Naive thymus-derived CD4-positive, alpha-beta T cell (primary cell): ENCODE data around the gene DNER. TPM values are rescaled to one million over a fixed set of nuclear protein-coding genes. Genes with fewer than 3 reads are reported as not detected.

ENCODE experiments used
- ATAC-seq: fragments of 150-1000 bp; cut with Tn5 transposase; 2 replicates; pipeline ENCODE4 v1.10.0; 2021; ENCODE audit warnings: mild to moderate bottlenecking, moderate library complexity
- CTCF ChIA-PET: fragments of 350-600 bp; sonication (Branson Sonifier 250); formaldehyde crosslinking; loops from one replicate; lab custom pipeline; 2021; ENCODE audit warnings: antibody characterized with exemption; lab: Charles Lee
- POLR2A ChIA-PET: fragments of 350-600 bp; sonication (Branson Sonifier 250); formaldehyde crosslinking; loops from one replicate; lab custom pipeline; 2021; ENCODE audit warnings: antibody characterized with exemption, inconsistent platforms; lab: Charles Lee
- DNase-seq, 9 donors: peaks; one replicate each; pipeline versions ENCODE4 v3.0.0 to v3.0.0-alpha.2; 2020 to 2022; ENCODE audit warnings: mixed read lengths in 1 of 9
- H3K27ac ChIP-seq: one replicate; pipeline ENCODE4 v1.7.0; 2013; ENCODE audit warnings: mild to moderate bottlenecking, low read depth, low read length, moderate library complexity
- H3K27me3 ChIP-seq, 2 donors: one replicate each; pipeline ENCODE4 v1.7.0; 2013; ENCODE audit warnings: low read length in 2 of 2, mild to moderate bottlenecking in 2 of 2, moderate library complexity in 2 of 2; ENCODE audit not compliant: control insufficient read depth in 2 of 2, insufficient read depth in 2 of 2
- H3K36me3 ChIP-seq, 3 experiments: 1 replicate in 2 of 3; 2 replicates in 1 of 3; pipeline ENCODE4 v1.7.0; 2013; ENCODE audit warnings: low read length in 3 of 3, mild to moderate bottlenecking in 3 of 3, moderate library complexity in 1 of 3; ENCODE audit not compliant: insufficient read depth in 3 of 3, control insufficient read depth in 2 of 3
- H3K4me1 ChIP-seq, 2 donors: one replicate each; pipeline ENCODE4 v1.7.0; 2013; ENCODE audit warnings: low read length in 2 of 2, mild to moderate bottlenecking in 2 of 2, moderate library complexity in 1 of 2; ENCODE audit not compliant: control insufficient read depth in 2 of 2, insufficient read depth in 2 of 2
- H3K4me3 ChIP-seq: 2 replicates; pipeline ENCODE4 v1.7.0; 2013; ENCODE audit warnings: mild to moderate bottlenecking, low read length
- H3K9me3 ChIP-seq, 3 experiments: 1 replicate in 2 of 3; 2 replicates in 1 of 3; pipeline ENCODE4 v1.7.0; 2013; ENCODE audit warnings: low read length in 3 of 3; ENCODE audit not compliant: control insufficient read depth in 2 of 3
- H3K27ac Mint-ChIP-seq, 9 donors: one replicate each; pipeline ENCODE4 v1.8.0; 2020 to 2022; ENCODE audit warnings: mixed read lengths in 9 of 9, mild to moderate bottlenecking in 8 of 9, moderate library complexity in 5 of 9, inconsistent platforms in 2 of 9
- H3K27me3 Mint-ChIP-seq, 5 donors: one replicate each; pipeline ENCODE4 v1.8.0; 2021 to 2022; ENCODE audit warnings: mixed read lengths in 5 of 5, mild to moderate bottlenecking in 1 of 5
- H3K36me3 Mint-ChIP-seq, 5 donors: one replicate each; pipeline ENCODE4 v1.8.0; 2020 to 2022; ENCODE audit warnings: mixed read lengths in 5 of 5, mild to moderate bottlenecking in 3 of 5, inconsistent platforms in 1 of 5
- H3K4me1 Mint-ChIP-seq, 7 donors: one replicate each; pipeline ENCODE4 v1.8.0; 2020 to 2022; ENCODE audit warnings: mixed read lengths in 7 of 7, mild to moderate bottlenecking in 3 of 7, inconsistent platforms in 1 of 7
- H3K4me3 Mint-ChIP-seq, 10 donors: one replicate each; pipeline ENCODE4 v1.8.0; 2020 to 2022; ENCODE audit warnings: mild to moderate bottlenecking in 10 of 10, mixed read lengths in 10 of 10, moderate library complexity in 6 of 10, inconsistent platforms in 2 of 10
- H3K9me3 Mint-ChIP-seq, 11 donors: one replicate each; pipeline ENCODE4 v1.8.0; 2020 to 2022; ENCODE audit warnings: mixed read lengths in 11 of 11, mild to moderate bottlenecking in 4 of 11, inconsistent platforms in 1 of 11, moderate library complexity in 1 of 11
- intact Hi-C, 2 donors: fragments of 100-400 bp; cut with micrococcal nuclease; formaldehyde crosslinking; loops; one replicate each; pipeline ENCODE4 v1.15.1; 2023
- polyA plus RNA-seq, 2 donors: library from polyadenylated mRNA; unstranded; fragments of 300-500 nt; fragmentation: Illumina TruSeq; gene quantifications; one replicate each; pipeline ENCODE4 v1.2.3, GENCODE V29; 2021
- total RNA-seq, 6 experiments: library from RNA in 5 of 6; stranded (reverse) in 5 of 6; gene quantifications; 1 replicate in 5 of 6; 2 replicates in 1 of 6; pipeline ENCODE4 v1.2.3 and lab custom pipeline; 2021 to 2026

The DNER gene
- total and polyA plus RNA-seq, 7 experiments from 2014 or later: not detected

DNA sequence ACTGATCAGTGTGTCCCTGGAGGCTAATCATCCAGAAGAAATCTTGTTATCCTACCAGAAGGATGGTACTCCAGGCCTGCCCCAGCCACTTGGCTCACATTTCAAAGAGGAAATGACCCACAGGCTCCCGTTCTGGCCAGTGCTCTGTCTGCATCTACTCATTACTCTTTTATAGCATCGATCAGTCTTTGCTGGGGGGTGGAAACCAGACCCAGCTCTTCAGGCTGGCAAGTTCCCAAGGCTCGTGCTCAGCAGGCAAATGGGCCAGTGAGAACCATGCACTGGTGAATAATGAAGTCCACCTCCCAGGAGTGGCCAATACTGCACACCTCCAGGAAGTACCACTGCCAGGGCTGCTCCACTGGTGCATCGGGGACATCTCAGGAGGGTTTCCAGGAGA is 38.8 kb downstream of the DNER start:
- intact Hi-C loops: no loop called here
- H3K27ac Mint-ChIP-seq: no peak overlapping the region
- H3K36me3 ChIP-seq: no peaks in the 10 kb centered on the region
- ATAC-seq: no peak
- no peak overlapping the region for H3K4me3 Mint-ChIP-seq
- H3K36me3 Mint-ChIP-seq: no peaks in the 10 kb centered on the region
- H3K4me1 Mint-ChIP-seq: no peaks in the 10 kb centered on the region
- DNase-seq: no peak
- H3K4me3 ChIP-seq: no peak overlapping the region
- peaks cover 0 to 3% of the 10 kb centered on the region in 2 donors for H3K27me3 ChIP-seq
- H3K27ac ChIP-seq: no peak overlapping the region
- no peaks in the 10 kb centered on the region for H3K4me1 ChIP-seq
- ChIA-PET POLR2A (no interaction called here), CTCF (no interaction called here)
- H3K27me3 Mint-ChIP-seq: peaks cover 41 to 76% (median 69%) of the 10 kb centered on the region in 5 donors
- H3K9me3 Mint-ChIP-seq: peaks cover 0 to 1% (median 0%) of the 10 kb centered on the region in 11 donors
- H3K9me3 ChIP-seq: no peaks in the 10 kb centered on the region

DNA sequence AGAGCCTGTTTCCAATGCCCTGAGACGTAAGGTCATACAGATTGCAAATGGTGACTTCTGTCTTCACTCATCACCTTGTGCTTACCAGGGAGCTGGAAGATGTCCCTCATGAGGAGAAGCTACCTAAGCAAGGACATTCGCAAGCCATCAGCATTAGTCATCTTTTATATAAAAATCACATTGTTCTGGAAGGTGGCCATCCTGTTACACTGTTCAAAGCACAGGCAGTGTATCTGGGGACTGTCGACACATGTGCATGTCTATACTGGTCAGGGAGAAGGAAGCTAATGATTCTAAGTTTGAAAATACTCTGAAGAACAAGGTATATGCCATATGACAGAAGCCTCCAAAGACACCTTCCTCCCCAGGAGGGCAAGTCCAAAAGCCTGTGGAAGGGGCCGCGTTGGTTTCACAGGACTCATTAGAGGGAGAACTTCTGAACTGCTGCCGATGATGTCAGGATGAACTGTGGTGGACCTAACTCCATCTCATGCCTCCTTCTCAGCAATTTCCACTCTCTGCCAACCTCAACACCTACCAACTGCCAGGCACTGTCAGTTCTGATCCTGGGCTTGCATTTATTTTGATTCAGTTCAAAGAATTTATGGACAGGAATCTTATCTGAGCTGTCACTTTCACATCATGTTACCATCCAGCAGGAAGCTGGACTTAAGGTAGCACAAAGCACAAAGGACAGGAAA is 39.4 kb downstream of the DNER start:
- H3K9me3 Mint-ChIP-seq: peaks cover 0 to 1% (median 0%) of the 10 kb centered on the region in 11 donors
- no peak overlapping the region for H3K4me3 Mint-ChIP-seq
- peaks cover 40 to 74% (median 64%) of the 10 kb centered on the region in 5 donors for H3K27me3 Mint-ChIP-seq
- Histone ChIP-seq H3K4me1 (no peaks in the 10 kb centered on the region), H3K36me3 (no peaks in the 10 kb centered on the region), H3K9me3 (no peaks in the 10 kb centered on the region), H3K27ac (no peak overlapping the region), H3K27me3 (peaks cover 0 to 3% of the 10 kb centered on the region in 2 donors), H3K4me3 (no peak overlapping the region)
- DNase-seq: no peak
- no peak overlapping the region for H3K27ac Mint-ChIP-seq
- no peaks in the 10 kb centered on the region for H3K36me3 Mint-ChIP-seq
- ChIA-PET CTCF (no interaction called here), POLR2A (no interaction called here)
- no peaks in the 10 kb centered on the region for H3K4me1 Mint-ChIP-seq
- no peak for ATAC-seq
- intact Hi-C loops: no loop called here

DNA sequence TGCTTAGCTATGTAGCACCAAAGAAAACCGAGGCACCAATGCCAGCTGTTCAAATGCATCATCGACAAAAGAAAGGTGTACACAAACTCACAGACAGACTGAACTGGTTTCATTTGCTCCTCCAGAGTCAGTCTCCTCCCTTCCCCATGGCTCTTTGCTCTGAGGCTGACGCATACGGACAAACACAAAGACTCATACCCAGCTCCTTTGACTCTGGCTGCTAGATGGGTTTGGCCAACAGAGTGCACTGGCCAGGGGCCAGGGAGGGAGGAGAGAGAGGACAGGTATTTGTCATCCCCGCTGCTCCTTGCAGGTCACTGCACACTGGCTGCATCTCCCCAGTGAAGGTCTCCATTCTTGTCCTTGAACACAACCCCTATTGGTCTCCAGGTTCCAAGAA is 40.7 kb downstream of the DNER start:
- intact Hi-C loops: no loop called here
- H3K9me3 ChIP-seq: no peaks in the 10 kb centered on the region
- no peak for ATAC-seq
- H3K27me3 ChIP-seq: peaks cover 0 to 3% of the 10 kb centered on the region in 2 donors
- Mint-ChIP-seq H3K36me3 (no peaks in the 10 kb centered on the region), H3K4me1 (no peaks in the 10 kb centered on the region), H3K9me3 (peaks cover 0 to 3% (median 0%) of the 10 kb centered on the region in 11 donors), H3K27me3 (peaks cover 31 to 66% (median 57%) of the 10 kb centered on the region in 5 donors), H3K4me3 (no peak overlapping the region), H3K27ac (no peak overlapping the region)
- H3K4me3 ChIP-seq: no peak overlapping the region
- ChIA-PET CTCF (no interaction called here), POLR2A (no interaction called here)
- no peak overlapping the region for H3K27ac ChIP-seq
- H3K4me1 ChIP-seq: no peaks in the 10 kb centered on the region
- no peaks in the 10 kb centered on the region for H3K36me3 ChIP-seq
- no peak for DNase-seq

GRCh38 chr2:229672021-229672420 is 42.3 kb downstream of the DNER start:
- H3K27ac Mint-ChIP-seq: no peak overlapping the region
- H3K4me1 Mint-ChIP-seq: no peaks in the 10 kb centered on the region
- Histone ChIP-seq H3K9me3 (no peaks in the 10 kb centered on the region), H3K27me3 (peaks cover 0 to 3% of the 10 kb centered on the region in 2 donors), H3K4me3 (no peak overlapping the region), H3K4me1 (no peaks in the 10 kb centered on the region), H3K27ac (no peak overlapping the region), H3K36me3 (no peaks in the 10 kb centered on the region)
- H3K4me3 Mint-ChIP-seq: no peak overlapping the region
- H3K27me3 Mint-ChIP-seq: peaks cover 22 to 50% (median 45%) of the 10 kb centered on the region in 5 donors
- peaks cover 0 to 4% (median 0%) of the 10 kb centered on the region in 11 donors for H3K9me3 Mint-ChIP-seq
- DNase-seq (no peak), ATAC-seq (no peak)
- POLR2A ChIA-PET: no interaction called here
- intact Hi-C loops: no loop called here
- H3K36me3 Mint-ChIP-seq: no peaks in the 10 kb centered on the region
- CTCF ChIA-PET: no interaction called here

GRCh38 chr2:229669841-229670240 is 44.5 kb downstream of the DNER start:
- no peaks in the 10 kb centered on the region for H3K4me1 ChIP-seq
- ATAC-seq: no peak
- peaks cover 0 to 4% (median 0%) of the 10 kb centered on the region in 11 donors for H3K9me3 Mint-ChIP-seq
- H3K4me3 Mint-ChIP-seq: no peak overlapping the region
- ChIA-PET CTCF (no interaction called here), POLR2A (no interaction called here)
- intact Hi-C loops: no loop called here
- peaks cover 13 to 40% (median 38%) of the 10 kb centered on the region in 5 donors for H3K27me3 Mint-ChIP-seq
- no peaks in the 10 kb centered on the region for H3K36me3 Mint-ChIP-seq
- H3K9me3 ChIP-seq: no peaks in the 10 kb centered on the region
- no peak overlapping the region for H3K27ac Mint-ChIP-seq
- H3K4me3 ChIP-seq: no peak overlapping the region
- DNase-seq: no peak
- peaks cover 0 to 3% of the 10 kb centered on the region in 2 donors for H3K27me3 ChIP-seq
- no peak overlapping the region for H3K27ac ChIP-seq
- H3K4me1 Mint-ChIP-seq: peaks cover 0 to 1% (median 0%) of the 10 kb centered on the region in 7 donors
- H3K36me3 ChIP-seq: no peaks in the 10 kb centered on the region

- ATAC-seq: no peak
- Histone ChIP-seq H3K4me3 (no peak overlapping the region), H3K27ac (no peak overlapping the region), H3K36me3 (no peaks in the 10 kb centered on the region), H3K4me1 (no peaks in the 10 kb centered on the region), H3K9me3 (no peaks in the 10 kb centered on the region), H3K27me3 (peaks cover 0 to 3% of the 10 kb centered on the region in 2 donors)
- POLR2A ChIA-PET: no interaction called here
- Mint-ChIP-seq H3K36me3 (no peaks in the 10 kb centered on the region), H3K27me3 (peaks cover 11 to 30% (median 18%) of the 10 kb centered on the region in 5 donors), H3K4me1 (peaks cover 0 to 1% (median 0%) of the 10 kb centered on the region in 7 donors), H3K9me3 (peaks cover 0 to 4% (median 0%) of the 10 kb centered on the region in 11 donors), H3K4me3 (no peak overlapping the region), H3K27ac (no peak overlapping the region)
- intact Hi-C loops: no loop called here
- CTCF ChIA-PET: interaction anchor here (0.7 kb wide), 1 partner anchor 1617 kb away, joined by 3 read pairs; no protein-coding TSS in a partner anchor
- no peak for DNase-seq
These were observed 47.5 kb downstream of the DNER start for GRCh38 chr2:229666811-229667210.

- ChIA-PET POLR2A (no interaction called here), CTCF (no interaction called here)
- no peak for ATAC-seq
- DNase-seq: no peak
- Mint-ChIP-seq H3K9me3 (peaks cover 0 to 4% (median 0%) of the 10 kb centered on the region in 11 donors), H3K36me3 (no peaks in the 10 kb centered on the region), H3K27ac (no peak overlapping the region), H3K4me1 (peaks cover 0 to 1% (median 0%) of the 10 kb centered on the region in 7 donors), H3K27me3 (peaks cover 4 to 35% (median 20%) of the 10 kb centered on the region in 5 donors), H3K4me3 (no peak overlapping the region)
- no peaks in the 10 kb centered on the region for H3K4me1 ChIP-seq
- intact Hi-C loops: no loop called here
- H3K36me3 ChIP-seq: no peaks in the 10 kb centered on the region
- no peaks in the 10 kb centered on the region for H3K27me3 ChIP-seq
- H3K9me3 ChIP-seq: no peaks in the 10 kb centered on the region
- no peak overlapping the region for H3K27ac ChIP-seq
- no peak overlapping the region for H3K4me3 ChIP-seq
These were observed 49.2 kb downstream of the DNER start for GRCh38 chr2:229665158-229665557.
